HL-60 (cell line): ENCODE measurements around the gene RET.

Source experiments
- CTCF ChIP-seq: IDR thresholded peaks from one replicate; pipeline ENCODE4 v1.5.1; 2011; ENCODE audit warnings: low read length, control low read depth, inconsistent platforms; ENCODE audit not compliant: insufficient read depth
- GABPA ChIP-seq: IDR thresholded peaks from 2 replicates; pipeline ENCODE4 v1.6.1; 2012; ENCODE audit warnings: low read depth
- POLR2AphosphoS5 ChIP-seq: IDR thresholded peaks from 2 replicates; pipeline ENCODE4 v1.6.1; 2012; ENCODE audit warnings: low read depth
- REST ChIP-seq: IDR thresholded peaks from 2 replicates; pipeline ENCODE4 v1.6.1; 2012; ENCODE audit warnings: low read depth; ENCODE audit not compliant: insufficient replicate concordance
- SPI1 ChIP-seq: IDR thresholded peaks from 2 replicates; pipeline ENCODE4 v1.6.1; 2012; ENCODE audit warnings: low read depth, mild to moderate bottlenecking, borderline replicate concordance

GRCh38 chr10:43037440-43037839, 39.4 kb upstream of the RET start:
- TF ChIP-seq CTCF: no peak
- no peak for TF ChIP-seq POLR2AphosphoS5
- TF ChIP-seq REST: no peak
- TF ChIP-seq GABPA: no peak
- no peak for TF ChIP-seq SPI1
